Medulla oblongata (tissue), 1 donor: ENCODE measurements around the gene SCRN1.
"Not testable (repeated sequence)": the region's sequence is repeated elsewhere in the genome, so short reads cannot be mapped to it uniquely, and the experiment has no call there.

ENCODE experiments used
- DNase-seq: peaks from one replicate; pipeline ENCODE4 v3.0.0-alpha.2; 2015; ENCODE audit errors: extremely low spot score

Gene SCRN1

DNA sequence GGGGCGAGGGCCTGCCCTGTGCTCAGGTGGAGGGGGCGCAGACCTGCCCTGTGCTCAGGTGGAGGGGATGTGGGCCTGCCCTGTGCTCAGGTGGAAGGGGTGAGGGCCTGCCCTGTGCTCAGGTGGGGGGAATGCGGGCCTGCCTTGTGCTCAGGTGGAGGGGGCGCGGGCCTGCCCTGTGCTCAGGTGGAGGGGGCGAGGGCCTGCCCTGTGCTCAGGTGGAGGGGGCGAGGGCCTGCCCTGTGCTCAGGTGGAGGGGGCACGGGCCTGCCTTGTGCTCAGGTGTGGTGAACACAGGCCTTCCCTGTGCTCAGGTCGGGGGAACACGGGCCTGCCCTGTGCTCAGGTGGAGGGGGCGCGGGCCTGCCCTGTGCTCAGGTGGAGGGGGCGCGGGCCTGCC is 98.8 kb downstream of the SCRN1 start:
- not testable (repeated sequence) for DNase-seq

DNA sequence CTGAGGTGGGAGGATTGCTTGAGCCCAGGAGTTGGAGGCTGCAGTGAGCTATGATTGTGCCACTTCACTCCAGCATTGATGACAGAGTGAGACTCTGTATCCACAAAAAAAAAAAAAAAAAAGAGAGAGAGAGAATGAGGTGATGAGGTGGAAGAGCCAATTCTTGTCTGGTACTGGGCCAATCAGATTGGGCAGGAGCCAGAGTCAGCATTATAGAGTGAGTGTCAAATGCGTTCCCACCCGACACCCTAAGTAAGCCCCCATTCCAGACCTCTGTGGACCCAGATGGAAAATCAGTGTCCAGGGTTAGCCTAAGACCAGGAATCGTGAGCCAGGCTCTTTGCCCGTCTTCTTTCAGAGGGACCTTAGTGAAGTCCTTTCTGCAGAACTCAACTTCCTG is 99.3 kb downstream of the SCRN1 start:
- DNase-seq = no peak

DNA sequence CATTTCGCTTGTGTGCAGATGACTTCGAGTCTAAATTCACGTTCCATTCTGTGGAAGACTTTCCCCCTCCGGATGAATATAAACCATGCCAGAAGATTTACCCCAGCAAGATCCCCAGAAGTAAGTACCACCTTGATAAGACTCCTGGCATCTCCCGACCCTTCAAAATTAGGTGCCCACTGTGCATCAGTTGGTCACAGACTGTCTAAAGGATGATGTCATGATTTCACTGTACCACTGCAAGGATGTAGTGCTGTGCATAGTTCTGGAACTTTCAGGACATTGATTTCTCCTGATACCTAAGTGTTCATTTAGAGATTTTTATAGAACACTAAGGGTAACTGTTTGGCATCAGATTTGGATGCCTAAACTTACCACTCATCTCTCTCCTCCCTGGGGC is 100.3 kb downstream of the SCRN1 start:
- no peak for DNase-seq

GRCh38 chr7:29888006-29888405 is 101.6 kb downstream of the SCRN1 start:
- no peak for DNase-seq

DNA sequence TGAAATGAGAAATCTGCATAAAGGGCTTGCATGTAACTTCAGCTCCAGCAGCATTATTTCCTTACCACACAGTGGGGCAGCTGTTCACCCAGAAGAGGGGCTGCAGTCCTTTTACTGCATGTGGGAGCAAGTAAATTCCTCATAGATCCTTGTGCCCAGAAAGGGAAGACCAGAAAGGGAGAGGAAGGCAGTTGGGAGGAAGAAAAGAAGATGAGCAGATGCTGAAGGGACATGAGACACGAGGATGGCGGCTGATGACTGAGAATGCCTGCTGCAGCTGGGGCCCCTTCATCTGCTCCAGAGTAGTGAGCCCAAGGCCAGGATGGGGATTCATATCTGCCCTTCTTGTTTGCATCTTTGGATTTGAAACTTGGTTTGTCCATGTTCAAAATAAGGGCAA is 102.8 kb downstream of the SCRN1 start:
- no peak for DNase-seq

DNA sequence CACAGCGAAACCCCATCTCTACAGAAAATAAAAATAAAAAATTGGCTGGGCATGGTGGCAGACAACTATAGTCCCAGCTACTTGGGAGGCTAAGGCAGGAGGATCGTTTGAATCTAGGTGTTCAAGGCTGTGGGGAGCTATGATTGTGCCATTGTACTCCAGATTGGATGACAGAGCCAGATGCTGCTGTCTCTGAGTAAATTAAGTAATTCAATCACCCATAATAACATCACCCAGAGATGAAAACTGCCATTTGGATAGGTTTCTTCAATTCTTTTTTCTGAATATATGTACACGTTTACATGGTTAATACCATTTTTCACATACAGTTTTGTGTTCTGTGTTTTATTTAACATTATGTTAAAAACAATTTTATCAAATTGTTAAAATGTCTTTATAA is 104.0 kb downstream of the SCRN1 start:
- DNase-seq = no peak

GRCh38 chr7:29884399-29885272 is 105.0 kb downstream of the SCRN1 start:
- DNase-seq = no peak

GRCh38 chr7:29883462-29884398 is 105.9 kb downstream of the SCRN1 start:
- no peak for DNase-seq

GRCh38 chr7:29882481-29882880 is 107.1 kb downstream of the SCRN1 start:
- no peak for DNase-seq

- no peak for DNase-seq
These were observed 107.9 kb downstream of the SCRN1 start for GRCh38 chr7:29881724-29882123.

DNA sequence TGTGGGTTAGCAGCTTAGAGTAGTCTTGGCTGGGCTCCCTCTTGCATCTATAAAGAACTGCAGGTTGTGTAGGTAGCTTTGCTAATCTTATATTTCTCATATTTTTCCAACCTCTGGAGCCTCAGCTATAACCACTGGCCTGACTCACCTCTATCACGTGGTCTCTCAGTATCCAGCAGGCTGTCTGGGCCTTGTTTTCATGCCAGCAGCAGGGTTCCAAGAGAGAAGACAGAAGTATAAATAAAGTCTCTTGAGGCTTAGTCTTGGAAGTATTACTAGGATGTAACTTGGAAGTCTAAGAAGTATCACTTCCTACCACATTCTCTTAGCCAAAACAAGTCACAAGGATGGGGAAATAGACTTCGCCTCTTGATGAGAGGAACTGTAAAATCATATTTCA is 110.0 kb downstream of the SCRN1 start:
- DNase-seq = no peak

DNA sequence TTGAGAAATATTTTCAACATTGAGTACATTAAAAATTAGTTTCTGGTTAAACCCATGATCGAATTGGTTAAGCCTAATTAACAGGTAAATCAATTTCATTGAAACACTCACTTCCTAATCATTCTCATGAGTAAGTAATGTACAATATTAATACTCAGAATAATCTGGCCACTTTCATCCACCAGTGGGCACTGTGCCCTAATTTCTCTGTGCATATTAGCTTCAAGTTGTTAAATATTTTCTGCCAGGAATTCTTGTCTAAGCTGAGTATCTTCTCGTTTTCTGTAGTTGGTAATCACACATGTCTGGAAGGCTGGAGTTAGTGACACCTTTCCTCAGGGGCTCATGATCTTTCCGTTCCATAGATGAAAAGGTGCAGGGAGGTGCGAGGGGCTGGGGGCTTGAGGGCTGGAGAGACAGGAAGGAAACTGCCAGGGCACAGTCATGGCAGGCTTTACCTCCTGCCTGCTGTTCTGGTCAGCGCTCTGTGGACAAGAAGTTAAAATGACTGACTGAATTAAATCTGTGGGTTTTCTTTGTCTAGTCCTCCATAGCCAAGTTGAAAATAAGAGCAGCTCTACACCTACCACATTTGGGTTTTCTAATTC is 111.4 kb downstream of the SCRN1 start:
- peak; percentile 52 for DNase-seq

- DNase-seq = peak; percentile 41
These were observed 112.4 kb downstream of the SCRN1 start for GRCh38 chr7:29877196-29877595.

DNA sequence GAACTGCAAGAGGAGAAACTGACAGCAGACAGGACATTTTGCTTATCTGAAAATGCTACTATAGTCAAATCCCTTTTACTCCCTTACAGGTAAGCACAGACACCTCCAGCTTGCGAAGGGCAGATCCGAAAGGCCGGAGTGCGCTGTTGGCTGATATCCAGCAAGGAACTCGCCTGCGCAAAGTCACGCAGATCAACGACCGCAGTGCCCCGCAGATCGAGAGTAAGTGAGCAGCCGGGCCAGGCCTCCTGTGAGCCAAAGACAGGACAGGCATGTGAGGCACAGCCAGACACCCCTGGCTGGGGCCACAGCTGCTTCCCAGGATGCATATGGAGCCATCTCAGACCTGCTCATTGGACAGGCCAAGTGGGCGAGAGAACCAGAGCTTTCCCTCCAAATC is 113.9 kb downstream of the SCRN1 start:
- no peak for DNase-seq

DNA sequence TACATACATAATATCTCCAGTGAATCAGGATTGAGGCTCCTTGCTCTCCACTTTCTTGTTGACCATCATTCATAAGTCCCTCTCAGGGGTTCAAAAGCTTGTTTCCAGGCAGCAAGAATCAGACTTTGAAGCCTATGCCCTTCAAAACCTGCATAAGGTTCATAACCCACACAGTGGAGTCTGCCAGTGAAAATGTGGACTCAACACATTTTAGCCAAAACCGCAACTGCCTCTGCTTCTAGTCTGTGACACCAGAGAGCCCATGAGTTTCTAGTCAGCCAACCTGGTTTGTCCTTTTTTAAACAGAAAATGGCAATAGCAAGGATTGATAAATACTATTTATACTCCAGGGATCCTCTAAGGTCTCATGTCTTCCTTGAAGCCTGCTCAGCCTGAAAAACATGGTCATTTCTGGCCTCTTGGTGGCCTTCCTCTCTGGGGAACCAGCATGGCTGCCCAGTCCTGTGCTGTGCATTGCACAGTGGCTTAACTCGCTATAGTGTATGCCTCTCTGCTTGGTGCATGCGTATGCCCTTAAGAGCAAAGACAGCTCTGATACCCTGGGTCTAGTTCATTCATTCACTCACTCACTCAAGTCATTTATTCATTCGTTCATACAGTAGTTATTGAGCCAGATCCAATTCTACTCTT is 115.8 kb downstream of the SCRN1 start:
- DNase-seq = no peak

- no peak for DNase-seq
These were observed 117.7 kb downstream of the SCRN1 start for GRCh38 chr7:29871787-29872398.
